Measurements from ENCODE around the gene CHCHD3.
"Not testable (repeated sequence)": the region's sequence is repeated elsewhere in the genome, so short reads cannot be mapped to it uniquely, and the experiment has no call there.

CHCHD3 gene

DNA sequence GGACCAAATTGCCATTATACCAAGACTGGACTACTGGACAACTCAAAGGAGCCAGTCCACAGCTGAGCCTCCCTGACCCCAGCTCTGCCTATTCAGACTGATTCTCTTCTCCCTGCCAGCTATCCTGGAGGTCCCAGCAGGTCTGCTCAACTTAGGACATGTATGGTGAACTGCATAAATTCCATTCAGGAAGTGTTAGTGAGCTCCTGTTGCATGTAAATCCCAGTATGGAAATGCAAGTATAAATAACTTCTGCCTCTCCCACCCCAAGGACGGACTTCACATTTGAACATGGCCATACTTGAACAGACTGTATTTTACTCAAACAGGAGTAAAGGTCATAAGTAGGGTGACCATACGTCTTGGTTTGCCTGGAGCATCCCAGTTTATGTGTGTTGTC, 128.4 kb downstream of the CHCHD3 start:
- DNase-seq (ENCODE audit: low read depth): no peak

DNA sequence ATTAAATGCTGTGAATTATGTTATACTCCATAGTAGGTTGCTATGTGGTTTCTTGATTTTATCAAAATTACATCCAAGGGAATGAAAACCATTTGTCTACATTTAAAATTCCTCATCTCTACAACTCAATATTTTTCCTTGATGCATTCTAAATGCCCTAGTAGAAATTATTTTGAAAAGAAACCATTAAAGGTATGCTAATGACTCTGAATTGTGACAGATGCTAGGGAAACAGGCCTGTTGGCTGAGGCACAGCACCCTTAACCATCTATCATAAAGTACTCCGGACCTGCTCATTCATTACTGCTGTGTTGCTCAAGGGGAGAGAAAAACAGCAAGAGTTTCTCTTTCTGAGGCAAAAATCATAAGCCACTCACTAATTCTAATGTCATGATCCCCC, 131.2 kb downstream of the CHCHD3 start:
- DNase-seq (ENCODE audit: low read depth): no peak

DNA sequence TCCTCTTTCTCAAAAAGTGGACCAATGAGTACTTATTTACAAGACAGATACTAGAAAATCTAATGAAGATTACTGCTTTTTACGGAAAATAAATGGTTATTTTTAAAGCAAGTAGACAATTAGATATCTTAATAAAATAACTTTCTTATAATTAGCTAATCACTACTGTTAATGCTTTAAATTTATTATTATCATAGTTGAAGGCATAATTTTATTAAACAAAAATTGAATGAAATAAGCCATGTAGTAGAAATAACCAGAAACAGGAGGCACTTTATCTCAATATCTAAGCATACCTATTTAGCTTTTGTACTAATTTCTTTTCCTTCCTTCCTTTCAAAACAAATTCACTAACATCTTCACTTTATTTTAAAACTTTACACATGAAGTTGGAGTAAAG, 134.9 kb downstream of the CHCHD3 start:
- no peak for DNase-seq (ENCODE audit: low read depth)

DNA sequence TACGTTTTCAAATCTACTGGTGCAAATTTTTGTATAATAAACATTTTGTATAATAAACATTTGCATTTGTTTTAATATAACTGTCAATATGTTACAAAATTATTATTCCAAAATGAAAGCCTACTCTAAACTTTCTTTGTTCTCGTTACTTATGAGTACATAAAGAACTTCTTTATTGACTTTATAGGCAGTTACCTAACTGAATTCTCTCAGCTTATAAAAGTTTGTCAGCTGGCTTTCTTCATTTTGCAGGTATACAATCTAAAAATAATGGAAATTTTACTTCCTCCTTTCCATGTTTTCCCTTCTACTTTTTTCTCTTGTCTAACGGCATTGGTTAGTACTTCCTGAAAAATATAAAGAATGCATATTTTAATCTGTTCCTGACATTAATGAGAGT, 137.1 kb downstream of the CHCHD3 start:
- DNase-seq (ENCODE audit: low read depth): no peak

DNA sequence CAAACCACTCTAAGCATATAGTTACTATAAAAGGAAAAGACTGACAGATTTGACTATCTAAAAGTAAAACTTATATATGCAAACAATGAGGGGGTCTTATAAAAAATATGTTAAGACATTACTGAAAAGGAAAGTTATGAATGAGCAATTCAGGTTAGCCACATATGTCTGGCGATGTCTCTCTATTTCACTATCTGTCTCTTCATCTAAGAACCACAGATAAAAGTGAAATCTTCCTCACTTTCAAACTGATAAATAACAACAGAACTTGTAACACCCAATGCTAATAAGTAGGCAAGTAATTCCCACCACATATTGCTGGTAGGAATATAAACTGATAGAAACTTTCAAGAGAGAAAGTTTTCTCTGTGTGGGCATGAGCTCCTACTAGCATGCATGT, 138.2 kb downstream of the CHCHD3 start:
- no peak for DNase-seq (ENCODE audit: low read depth)

DNA sequence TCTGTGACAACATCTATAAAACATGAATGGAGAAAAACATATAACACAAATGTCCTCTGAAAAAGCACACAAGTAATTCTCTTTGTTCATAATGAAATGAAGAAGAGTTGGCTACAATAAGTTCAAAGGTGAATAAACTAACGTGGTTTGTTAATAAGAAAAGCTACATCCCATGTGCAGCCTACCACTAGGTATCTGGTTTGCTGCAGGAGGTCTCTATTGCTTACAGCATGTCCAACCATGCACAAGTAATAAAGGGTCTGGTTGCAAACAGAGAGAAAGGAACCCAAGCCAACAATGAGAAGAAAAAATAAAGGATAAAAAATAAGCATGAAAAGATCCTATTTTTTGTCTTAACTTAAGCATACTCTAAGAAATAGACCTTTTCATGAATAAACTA, 139.2 kb downstream of the CHCHD3 start:
- DNase-seq (ENCODE audit: low read depth): no peak

DNA sequence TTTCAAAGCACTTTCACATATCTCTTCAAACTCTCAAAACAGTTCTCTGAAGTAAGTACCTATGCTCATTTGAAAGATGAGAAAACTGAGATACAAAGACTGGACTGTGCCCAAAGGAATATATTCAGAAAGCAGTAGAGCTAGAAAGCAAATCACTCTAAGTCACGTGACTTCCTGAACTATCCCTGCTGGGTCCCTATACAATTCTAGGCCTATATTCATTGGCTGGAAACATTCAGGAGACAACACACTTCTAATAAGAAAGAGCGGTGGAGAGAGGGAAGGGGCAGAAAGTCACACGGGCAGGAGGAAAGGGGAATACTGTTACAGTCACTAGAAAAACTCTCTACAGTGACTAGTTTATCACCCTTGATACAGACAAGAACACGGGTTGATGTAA, 140.0 kb downstream of the CHCHD3 start:
- DNase-seq (ENCODE audit: low read depth): no peak

DNA sequence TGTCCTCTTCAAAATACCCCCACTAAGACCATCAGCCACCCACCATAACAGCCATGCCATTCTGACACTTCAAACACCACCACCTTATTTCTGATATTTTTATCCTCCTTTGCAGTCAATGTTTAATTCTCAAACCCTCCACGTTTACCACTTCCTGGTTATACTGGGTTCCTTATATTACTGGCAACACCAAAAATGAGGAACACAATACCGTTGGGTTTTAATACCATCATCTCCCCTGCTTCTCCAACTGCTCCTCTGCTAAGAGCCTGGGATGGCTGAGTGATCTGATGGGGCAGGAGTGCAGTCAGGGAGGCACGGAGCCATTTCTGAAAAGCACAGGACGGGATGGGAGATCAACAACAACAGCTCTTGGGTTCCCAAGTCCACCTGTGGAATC, 140.5 kb downstream of the CHCHD3 start:
- no peak for DNase-seq (ENCODE audit: low read depth)

DNA sequence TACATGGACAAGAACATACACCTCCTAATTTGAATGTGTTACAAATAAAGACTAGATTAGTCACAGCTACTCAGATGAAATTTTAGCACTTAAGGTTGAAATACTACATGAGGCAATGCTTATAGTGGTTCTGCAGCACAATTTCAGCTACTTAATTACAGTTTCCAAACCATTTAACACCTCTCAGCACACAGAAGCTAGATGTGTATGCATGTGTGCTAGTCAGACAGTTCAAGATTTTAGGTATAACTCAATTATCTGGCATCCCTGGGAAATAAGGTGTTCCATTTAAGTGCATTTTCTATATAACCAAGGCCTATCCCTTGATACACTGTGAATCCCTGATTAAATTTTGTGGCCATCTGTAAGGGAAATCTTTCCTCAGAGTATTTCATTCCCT, 141.8 kb downstream of the CHCHD3 start:
- DNase-seq (ENCODE audit: low read depth): no peak

DNA sequence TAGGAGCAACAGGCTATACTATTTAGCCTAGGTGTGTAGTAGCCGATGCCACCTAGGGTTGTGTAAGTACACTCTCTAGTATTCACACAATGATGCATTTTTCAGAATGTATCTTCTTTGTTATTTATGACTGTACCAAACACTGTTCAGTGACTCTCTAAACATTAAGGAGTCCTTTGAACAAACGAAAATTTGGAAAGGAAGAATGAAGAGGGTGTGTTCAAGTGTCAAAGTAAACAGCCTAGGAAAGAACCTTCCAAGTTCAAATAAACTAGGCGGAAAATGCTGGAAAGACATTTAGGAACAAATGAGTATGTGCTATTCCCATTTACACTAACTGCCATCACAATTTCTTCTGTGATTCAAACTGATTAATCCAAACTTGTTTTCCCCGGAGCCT, 142.4 kb downstream of the CHCHD3 start:
- no peak for DNase-seq (ENCODE audit: low read depth)

DNA sequence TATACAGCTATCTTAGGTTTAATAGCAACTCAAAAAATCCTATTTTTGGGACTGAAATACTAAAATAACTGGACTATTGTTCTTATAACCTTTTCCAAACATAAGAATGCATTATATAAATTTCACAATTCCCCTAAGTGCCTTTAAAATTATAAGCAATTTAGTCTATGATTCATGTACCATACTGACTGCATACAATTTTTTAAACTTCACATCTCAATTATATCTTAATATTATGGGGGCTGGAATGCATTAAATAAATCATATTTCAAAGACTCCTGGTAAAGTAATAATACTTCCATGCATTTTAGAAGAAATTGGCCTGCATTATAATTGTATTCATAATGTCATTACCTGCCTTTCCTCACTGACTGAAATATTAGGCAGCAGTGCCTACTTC, 144.6 kb downstream of the CHCHD3 start:
- no peak for DNase-seq (ENCODE audit: low read depth)

DNA sequence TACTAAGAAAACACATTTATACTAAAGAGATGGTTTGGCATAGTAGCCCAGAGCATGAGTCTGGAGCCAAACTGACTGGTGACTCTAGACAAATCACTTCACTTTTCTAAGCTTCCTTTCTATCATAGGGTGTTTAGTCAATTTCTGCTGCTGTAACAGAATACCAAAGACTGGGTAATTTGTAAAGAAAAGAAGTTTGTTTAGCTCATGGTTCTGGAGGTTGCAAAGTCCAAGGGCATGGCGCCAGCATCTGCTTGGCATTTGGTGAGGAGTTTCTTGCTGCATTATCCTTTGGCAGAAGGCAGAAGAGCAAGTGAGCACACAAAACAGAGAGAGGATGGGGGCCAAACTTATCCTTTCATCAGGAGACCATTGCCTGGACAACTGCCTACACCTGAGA, 146.3 kb downstream of the CHCHD3 start:
- DNase-seq (ENCODE audit: low read depth): no peak

DNA sequence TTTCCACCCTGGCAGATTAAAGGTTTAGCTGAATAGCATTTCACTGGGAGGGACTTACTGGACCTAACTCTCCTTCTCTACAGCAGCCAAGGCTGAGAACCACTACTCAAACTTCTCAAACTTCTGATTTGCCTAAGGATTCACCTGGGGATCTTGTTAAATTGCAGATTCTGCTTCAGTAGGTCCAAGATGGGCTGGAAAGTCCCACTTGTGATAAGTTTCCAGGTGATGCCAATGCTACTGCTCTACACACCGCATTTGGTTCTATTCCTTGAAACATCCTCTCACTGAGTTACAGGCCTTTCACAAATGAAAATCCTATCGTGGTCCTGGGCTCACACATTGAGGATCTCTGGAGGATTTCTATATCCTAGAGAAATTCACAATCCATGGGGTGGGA, 147.9 kb downstream of the CHCHD3 start:
- DNase-seq (ENCODE audit: low read depth): no peak

DNA sequence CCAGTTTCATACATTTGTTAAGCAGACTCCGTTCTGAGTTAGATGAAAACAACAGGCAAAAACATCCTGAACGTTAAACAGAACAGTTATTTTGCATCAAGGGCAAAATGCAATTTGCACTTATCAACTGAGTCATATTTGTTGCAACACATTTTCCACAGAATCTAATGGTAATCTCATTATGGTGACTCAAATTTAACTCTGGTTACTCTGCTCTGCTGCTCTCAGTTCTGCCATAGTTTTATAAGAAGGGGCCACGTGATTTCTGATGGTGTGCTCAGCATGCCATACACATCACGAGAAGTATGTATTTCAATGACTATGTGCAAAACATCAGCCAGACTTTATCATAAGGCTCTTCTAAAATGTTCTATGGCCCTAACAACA, 148.8 kb downstream of the CHCHD3 start:
- no peak for DNase-seq (ENCODE audit: low read depth)

DNA sequence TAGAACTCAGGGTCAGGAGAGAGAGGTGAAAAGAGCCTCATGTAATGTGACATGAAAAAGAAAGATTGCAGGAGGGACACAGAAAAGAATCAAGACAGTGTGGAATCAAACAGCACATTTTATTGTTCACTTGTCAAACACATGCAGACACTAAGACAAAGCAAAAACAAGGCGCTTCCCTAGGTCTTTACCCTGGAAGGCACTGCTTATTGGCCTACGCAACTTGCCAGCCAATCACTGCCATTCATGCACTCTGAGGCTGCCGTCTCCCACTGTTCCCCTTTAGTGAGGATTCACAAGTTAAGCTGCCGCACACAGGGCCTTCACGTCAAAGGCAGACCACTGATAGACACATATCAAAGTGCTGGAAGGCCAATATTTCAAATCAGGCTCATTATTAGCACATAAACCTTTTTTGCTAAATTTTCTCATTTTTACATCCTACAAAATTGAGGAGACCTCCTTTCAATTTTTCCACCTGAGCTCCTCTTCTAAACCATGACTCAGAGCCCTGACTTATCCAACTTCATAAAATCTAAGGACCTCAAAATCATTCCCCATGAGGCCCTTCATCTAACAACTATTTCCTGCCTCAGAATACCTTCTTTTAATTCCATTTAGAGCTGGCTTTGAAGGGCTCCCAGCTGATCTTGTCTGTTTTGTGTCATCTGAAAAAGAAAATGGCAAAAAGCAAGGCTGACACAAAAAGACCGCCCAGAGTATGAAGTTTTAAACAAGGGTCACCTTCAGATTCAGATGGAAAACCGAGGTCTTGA, 149.4 kb downstream of the CHCHD3 start:
- DNase-seq (ENCODE audit: low read depth): no peak

DNA sequence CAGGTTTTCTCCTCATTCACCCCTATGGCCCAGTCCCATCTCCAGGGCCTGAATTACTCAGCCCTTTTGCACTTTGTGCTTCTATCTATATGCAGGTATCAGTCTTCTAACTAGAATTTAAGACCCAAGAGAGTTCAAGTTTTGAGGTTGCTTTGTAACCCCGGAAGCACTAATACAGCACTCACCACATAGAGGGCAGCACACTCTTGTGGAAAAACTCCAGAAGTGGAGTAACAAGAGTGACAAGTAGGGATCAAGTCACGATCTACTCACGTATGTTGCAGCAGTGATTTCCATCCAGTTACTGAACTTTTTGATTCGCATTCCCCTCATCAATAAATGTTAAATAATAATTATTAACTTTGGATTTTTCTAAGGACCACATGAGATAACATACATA, 151.0 kb downstream of the CHCHD3 start:
- no peak for DNase-seq (ENCODE audit: low read depth)

DNA sequence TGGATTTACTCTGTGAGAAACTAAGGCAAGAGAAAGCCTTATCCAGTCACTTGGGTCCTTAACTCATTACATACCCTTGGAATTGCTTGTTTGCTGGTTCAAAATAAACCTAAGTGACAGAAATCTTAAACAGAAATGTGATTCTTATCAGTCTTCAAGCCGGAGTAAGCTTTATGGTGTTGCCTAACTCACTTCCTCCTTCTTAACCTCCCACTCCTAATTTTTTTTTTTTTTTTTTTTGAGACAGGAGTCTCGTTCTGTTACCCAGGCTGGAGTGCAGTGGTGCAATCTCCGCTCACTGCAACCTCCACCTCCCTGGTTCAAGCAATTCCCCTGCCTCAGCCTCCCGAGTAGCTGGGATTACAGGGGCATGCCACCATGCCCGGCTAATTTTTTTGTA, 151.9 kb downstream of the CHCHD3 start:
- not testable (repeated sequence) for DNase-seq (ENCODE audit: low read depth)

DNA sequence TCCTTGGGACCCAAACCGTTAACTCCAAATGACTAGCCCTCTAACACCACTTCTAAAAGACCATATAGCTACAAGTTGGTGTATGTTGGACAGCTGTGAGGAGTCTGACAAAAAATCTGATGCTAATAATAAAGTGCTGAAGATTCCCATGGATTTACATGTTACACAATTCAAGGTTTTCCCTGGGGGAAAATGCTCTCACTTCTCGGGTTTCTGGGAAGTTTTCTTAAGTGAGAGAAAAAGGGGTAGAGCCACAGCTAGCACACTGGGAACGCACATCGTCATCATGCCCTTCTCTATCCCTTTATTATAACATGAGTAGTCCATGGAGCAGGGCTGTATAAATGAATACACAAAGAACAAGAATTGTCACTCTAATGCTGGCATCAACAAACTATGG, 162.1 kb downstream of the CHCHD3 start:
- DNase-seq (ENCODE audit: low read depth): no peak

DNA sequence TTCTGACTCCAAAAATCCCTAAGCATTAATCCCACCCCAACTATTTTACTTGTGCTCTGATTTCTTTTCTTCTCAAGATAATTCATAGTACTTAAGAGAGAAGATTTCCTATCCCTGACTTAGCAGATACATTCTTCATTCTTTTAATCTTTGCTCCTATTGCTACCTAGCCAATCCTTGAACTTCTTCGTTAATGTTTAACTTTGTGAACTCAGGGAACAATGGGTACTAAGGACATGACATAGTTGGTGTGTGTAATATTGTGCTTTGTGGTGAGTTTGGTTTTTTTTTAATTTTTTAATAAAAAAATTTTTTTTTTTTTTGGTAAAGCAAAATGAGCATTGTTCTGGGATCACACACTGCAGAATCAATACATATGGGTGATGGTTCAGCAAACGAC, 166.2 kb downstream of the CHCHD3 start:
- DNase-seq (ENCODE audit: low read depth): no peak

DNA sequence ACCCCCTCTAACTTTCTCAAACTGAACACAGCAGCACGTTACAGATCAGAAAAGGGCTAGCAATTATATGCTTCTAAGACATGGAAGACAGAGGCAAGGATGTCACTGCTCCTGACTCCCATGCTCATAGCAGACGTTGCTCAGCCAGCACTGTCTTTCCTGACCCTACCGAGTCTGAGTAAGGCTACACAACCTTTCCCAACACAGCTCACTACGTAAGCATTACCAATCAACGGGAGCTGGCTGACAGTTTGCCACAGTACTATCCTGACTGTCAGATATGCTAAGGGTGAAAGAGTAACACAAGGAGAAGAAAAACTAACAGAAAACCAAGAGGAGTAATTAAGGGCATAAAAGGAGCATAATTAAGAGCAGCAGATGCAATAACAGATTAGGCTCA, 171.2 kb downstream of the CHCHD3 start:
- no peak for DNase-seq (ENCODE audit: low read depth)

DNA sequence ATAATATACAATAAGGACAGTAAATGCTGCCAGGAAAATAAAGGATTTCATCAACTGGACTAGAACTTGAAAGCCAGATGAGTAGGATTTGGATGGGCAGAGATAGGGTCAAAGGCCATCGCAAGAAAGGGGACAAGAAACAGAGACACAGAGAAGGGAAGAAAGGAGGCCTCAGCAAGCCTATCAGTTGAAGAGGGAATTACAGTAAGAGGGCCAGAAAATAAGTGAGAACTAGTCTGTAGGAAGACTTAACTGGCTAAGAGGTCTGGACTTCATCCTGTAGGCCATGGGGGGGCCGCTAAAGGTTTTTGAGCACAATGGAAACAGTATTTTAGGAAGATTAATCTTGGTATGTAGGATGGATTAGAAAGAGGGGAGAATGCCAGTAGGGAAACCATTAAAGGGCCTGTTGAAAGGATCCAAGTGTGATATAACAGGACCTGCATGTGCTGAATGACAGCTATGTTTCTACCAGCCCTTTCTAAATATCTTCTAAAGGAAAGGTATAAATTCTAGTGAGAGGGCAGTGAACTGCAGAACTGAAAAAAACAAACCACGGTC, 174.4 kb downstream of the CHCHD3 start:
- DNase-seq (ENCODE audit: low read depth): no peak

DNA sequence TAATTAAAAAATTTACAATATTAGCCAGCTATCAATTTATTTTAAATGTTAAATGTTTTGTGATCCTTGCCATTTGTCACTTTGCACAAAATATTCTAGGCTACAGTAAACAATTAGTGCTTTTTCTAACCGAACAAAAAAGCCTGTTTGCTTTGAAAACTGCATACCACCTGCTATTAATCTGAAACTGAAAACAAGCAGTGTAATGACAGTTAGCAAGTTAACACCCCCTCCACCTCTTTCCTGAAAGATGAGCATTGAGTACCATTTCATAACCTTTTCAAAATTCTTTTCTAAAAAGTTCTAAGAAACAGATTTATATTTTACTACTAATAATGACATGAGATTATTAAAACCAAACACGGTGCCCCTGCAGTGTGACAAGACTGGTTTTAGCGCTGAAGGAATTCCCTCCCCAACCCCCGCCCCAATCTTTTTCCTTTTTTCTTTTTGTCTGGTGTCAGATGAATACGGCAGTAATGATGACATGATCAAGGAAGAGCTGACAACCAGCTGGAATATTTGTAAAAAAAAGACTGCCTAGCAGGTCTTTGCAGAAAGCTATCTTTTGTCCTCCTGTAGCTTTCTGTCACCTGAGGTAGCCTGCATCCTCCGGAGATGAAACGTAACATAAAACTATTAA, 175.6 kb downstream of the CHCHD3 start:
- DNase-seq (ENCODE audit: low read depth): no peak

DNA sequence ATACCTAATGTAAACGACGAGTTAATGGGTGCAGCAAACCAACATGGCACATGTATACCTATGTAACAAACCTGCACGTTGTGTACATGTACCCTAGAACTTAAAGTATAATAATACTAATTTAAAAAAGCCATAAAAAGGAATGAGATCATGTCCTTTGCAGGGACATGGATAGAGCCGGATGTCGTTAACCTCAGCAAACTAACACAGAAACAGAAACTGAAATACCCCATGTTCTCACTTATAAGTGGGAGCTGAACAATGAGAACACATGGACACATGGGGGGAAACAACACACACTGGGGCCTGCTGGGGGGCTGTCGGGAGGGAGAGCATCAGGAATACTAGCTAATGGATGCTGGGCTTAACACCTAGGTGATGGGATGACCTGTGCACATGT, 176.8 kb downstream of the CHCHD3 start:
- not testable (repeated sequence) for DNase-seq (ENCODE audit: low read depth)

DNA sequence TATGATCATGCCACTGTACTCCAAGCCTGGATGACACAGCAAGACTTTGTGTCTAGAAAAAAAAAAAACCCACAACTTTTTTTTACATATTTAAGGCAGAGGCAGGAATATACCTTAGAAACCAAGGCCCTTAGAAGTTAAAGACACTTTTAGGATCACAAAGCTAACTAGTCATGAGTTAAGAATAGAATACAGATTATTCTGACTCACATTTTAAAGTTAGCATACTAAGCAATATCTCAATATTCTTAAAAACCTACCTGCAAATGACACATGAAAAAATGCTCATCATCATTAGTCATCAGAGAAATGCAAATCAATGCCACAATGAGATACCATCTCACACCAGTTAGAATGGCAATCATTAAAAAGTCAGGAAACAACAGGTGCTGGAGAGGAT, 177.7 kb downstream of the CHCHD3 start:
- no peak for DNase-seq (ENCODE audit: low read depth)
